Astrocyte (in vitro differentiated cells and primary cell): ENCODE data around the gene EGFR.

Source experiments
- EZH2 ChIP-seq: IDR thresholded peaks from 2 replicates; pipeline ENCODE4 v1.6.1; 2012; ENCODE audit warnings: mild to moderate bottlenecking, low read length, inconsistent platforms; ENCODE audit not compliant: insufficient read depth
- TF ChIP-seq, protein P1 (sequence below): IDR thresholded peaks from 2 replicates; pipeline ENCODE4 v1.5.1; 2011; ENCODE audit warnings: low read depth, mild to moderate bottlenecking, inconsistent platforms, low read length, moderate library complexity; ENCODE audit not compliant: insufficient read depth

DNA sequence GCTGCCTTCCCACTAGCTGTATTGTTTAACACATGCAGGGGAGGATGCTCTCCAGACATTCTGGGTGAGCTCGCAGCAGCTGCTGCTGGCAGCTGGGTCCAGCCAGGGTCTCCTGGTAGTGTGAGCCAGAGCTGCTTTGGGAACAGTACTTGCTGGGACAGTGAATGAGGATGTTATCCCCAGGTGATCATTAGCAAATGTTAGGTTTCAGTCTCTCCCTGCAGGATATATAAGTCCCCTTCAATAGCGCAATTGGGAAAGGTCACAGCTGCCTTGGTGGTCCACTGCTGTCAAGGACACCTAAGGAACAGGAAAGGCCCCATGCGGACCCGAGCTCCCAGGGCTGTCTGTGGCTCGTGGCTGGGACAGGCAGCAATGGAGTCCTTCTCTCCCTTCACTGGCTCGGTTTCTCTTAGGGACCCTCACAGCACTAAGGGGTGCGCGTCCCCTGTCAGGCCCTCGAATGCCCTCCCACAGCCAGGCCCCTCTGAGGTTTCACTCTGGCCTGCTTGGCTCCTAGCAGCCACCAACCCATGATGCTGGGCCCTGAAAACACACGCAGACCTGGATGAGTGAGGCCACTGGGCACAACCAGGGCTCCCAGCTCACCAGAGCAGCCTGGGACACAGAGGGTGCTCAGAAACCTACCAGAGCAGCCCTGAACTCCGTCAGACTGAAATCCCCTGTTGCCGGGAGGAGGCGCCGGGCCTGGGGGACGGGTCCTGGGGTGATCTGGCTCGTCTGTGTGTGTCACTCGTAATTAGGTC, 173.3 kb downstream of the EGFR start:
- TF ChIP-seq, protein P1, sequence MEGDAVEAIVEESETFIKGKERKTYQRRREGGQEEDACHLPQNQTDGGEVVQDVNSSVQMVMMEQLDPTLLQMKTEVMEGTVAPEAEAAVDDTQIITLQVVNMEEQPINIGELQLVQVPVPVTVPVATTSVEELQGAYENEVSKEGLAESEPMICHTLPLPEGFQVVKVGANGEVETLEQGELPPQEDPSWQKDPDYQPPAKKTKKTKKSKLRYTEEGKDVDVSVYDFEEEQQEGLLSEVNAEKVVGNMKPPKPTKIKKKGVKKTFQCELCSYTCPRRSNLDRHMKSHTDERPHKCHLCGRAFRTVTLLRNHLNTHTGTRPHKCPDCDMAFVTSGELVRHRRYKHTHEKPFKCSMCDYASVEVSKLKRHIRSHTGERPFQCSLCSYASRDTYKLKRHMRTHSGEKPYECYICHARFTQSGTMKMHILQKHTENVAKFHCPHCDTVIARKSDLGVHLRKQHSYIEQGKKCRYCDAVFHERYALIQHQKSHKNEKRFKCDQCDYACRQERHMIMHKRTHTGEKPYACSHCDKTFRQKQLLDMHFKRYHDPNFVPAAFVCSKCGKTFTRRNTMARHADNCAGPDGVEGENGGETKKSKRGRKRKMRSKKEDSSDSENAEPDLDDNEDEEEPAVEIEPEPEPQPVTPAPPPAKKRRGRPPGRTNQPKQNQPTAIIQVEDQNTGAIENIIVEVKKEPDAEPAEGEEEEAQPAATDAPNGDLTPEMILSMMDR, result peak; percentile 4
- TF ChIP-seq EZH2, result no peak
